GM03348 (cell line): ENCODE data around the gene TEKT2.

ENCODE experiments used
- DNase-seq: peaks from one replicate; pipeline ENCODE4 v3.0.0; 2012; ENCODE audit warnings: low spot score

The TEKT2 gene

GRCh38 chr1:36087233-36088123 lies 3.6 kb downstream of the TEKT2 start:
- no peak for DNase-seq

- no peak for DNase-seq
These were observed 4.3 kb downstream of the TEKT2 start for GRCh38 chr1:36088265-36088576.

- peak; percentile 95 for DNase-seq
These were observed 4.9 kb downstream of the TEKT2 start, which contains the start of gene ADPRS for GRCh38 chr1:36088577-36089392. ADPRS (plus strand) TSS chr1:36088892; CDS start chr1:36088905, 13 bp downstream.

- DNase-seq, result peak; percentile 67
These were observed 5.7 kb downstream of the TEKT2 start for GRCh38 chr1:36089393-36090121.

- no peak for DNase-seq
These were observed 7.2 kb downstream of the TEKT2 start for GRCh38 chr1:36091141-36091540.

GRCh38 chr1:36091698-36092097 lies 7.8 kb downstream of the TEKT2 start:
- DNase-seq, result no peak

- DNase-seq, result no peak
These were observed 8.4 kb downstream of the TEKT2 start for GRCh38 chr1:36092166-36092797.

- DNase-seq, result no peak
These were observed 8.9 kb downstream of the TEKT2 start for GRCh38 chr1:36092798-36093185.

- DNase-seq, result no peak
These were observed 9.3 kb downstream of the TEKT2 start for GRCh38 chr1:36093226-36093625.

GRCh38 chr1:36093929-36094328 lies 10.0 kb downstream of the TEKT2 start:
- DNase-seq, result no peak

- peak; percentile 78 for DNase-seq
These were observed 10.7 kb downstream of the TEKT2 start for GRCh38 chr1:36094621-36095061.

- DNase-seq, result no peak
These were observed 12.0 kb downstream of the TEKT2 start for GRCh38 chr1:36095760-36096405.

GRCh38 chr1:36096500-36097432 lies 12.9 kb downstream of the TEKT2 start:
- DNase-seq, result no peak

- no peak for DNase-seq
These were observed 14.0 kb downstream of the TEKT2 start for GRCh38 chr1:36097693-36098585.

GRCh38 chr1:36098650-36099365 lies 14.9 kb downstream of the TEKT2 start:
- DNase-seq, result no peak

- peak; percentile 88 for DNase-seq
These were observed 15.9 kb downstream of the TEKT2 start for GRCh38 chr1:36099681-36100341.

GRCh38 chr1:36100376-36100775 lies 16.5 kb downstream of the TEKT2 start:
- DNase-seq, result no peak

- DNase-seq, result no peak
These were observed 17.7 kb downstream of the TEKT2 start for GRCh38 chr1:36101546-36101945.
